Inflammatory macrophage (primary cell): ENCODE results near the gene PCDHB1.
"Not testable (repeated sequence)": the region's sequence is repeated elsewhere in the genome, so short reads cannot be mapped to it uniquely, and the experiment has no call there.

Experiments used
- DNase-seq, 2 donors: peaks; one replicate each; pipeline ENCODE4 v3.0.0-alpha.2; 2020 to 2022

The PCDHB1 gene

DNA sequence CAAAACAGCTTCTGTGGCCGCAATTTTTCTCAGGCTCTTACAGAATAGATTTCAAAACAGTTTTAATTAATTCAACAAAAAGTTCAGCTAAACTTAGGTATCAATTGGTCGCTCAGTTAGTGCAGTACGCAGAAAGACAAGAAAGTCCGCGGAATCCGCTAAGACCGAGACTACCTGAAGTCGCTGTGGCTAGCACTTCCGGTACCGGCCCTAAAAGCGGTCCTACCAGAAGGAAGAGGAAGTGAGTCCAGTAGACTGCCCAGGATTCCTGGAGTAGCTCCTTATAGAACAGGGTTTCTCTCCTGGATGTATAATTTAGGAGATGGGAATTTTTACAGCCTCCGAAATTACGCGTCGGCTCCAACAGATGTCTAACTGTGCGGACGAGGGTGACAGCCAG lies 26.7 kb downstream of the PCDHB1 start:
- no peak for DNase-seq

- DNase-seq, result no peak
These were observed 31.1 kb downstream of the PCDHB1 start for GRCh38 chr5:141082228-141082627.

GRCh38 chr5:141084487-141084989 lies 33.4 kb downstream of the PCDHB1 start:
- peak in 1 of 2 donors; percentile 11 for DNase-seq

GRCh38 chr5:141094481-141095262 lies 43.5 kb downstream of the PCDHB1 start, which contains the start of gene PCDHB2:
TSS of gene PCDHB2 (plus strand) at chr5:141094615. CDS start at chr5:141094791, 176 bp downstream.
- no peak for DNase-seq

GRCh38 chr5:141095263-141095641 lies 44.1 kb downstream of the PCDHB1 start:
- DNase-seq, result no peak

GRCh38 chr5:141096181-141096580 lies 45.0 kb downstream of the PCDHB1 start:
- not testable (repeated sequence) for DNase-seq

- not testable (repeated sequence) for DNase-seq
These were observed 45.4 kb downstream of the PCDHB1 start for GRCh38 chr5:141096586-141096985.

DNA sequence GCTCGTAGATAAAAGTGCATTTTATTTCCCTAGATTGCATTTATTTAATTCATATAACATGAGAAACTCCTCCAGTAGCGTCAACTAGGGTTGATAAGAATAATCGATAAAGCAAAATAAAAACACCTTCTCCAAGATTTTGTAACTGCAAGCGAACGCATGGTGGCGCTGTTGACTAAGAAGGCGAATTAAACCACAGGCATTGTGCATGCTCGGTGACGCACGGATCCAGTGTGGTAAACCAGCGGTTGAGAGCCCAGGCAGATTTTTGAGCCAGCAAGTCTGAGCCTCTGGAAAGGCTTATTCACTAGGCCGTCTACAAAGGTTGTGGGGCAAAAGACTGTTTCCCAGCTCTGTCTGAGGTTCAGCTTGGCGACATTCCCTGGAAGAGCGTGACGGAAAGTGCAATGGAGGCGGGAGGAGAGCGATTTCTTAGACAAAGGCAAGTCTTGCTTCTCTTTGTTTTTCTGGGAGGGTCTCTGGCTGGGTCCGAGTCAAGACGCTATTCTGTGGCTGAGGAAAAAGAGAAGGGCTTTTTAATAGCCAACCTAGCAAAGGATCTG lies 49.1 kb downstream of the PCDHB1 start, which contains the start of gene PCDHB3:
PCDHB3 (plus strand) TSS at position 231 of the 563 bp plus-strand sequence; CDS start at position 408, 177 bp downstream.
- peak in 1 of 2 donors; percentile 0 for DNase-seq

GRCh38 chr5:141101059-141101458 lies 49.9 kb downstream of the PCDHB1 start:
- no peak for DNase-seq

- not testable (repeated sequence) for DNase-seq
These were observed 50.9 kb downstream of the PCDHB1 start for GRCh38 chr5:141102070-141102469.

- DNase-seq, result not testable (repeated sequence)
These were observed 51.3 kb downstream of the PCDHB1 start for GRCh38 chr5:141102471-141102870.

DNA sequence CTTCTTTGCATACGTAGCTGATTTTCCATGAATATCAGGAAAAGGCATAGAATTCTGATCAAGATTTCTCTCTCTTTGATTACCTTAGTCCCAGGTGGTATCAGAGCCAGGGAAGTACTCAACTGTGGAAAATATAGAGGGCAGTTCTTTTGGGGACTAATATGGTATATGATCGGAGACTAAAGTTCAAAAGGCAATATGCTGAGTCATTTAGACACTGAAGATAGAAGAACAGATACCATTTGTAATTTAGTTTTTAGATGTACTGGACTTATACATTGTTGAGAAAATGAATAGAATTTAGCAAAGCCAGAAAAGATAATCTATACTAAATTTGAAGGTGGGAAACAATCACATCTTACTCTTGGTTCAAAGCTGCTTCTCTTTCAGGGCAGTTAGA lies 54.2 kb downstream of the PCDHB1 start:
- DNase-seq, result no peak
